GM13976 (cell line): Measurements from ENCODE around the gene AGAP1.

Source experiments
- DNase-seq: peaks from one replicate; pipeline ENCODE4 v3.0.0; 2012; ENCODE audit warnings: low spot score
- CTCF ChIP-seq: IDR thresholded peaks from 2 replicates; pipeline ENCODE4 v1.5.1; 2012; ENCODE audit warnings: borderline replicate concordance, mild to moderate bottlenecking; ENCODE audit not compliant: insufficient read depth; ENCODE audit errors: extremely low read depth, missing control alignments, control extremely low read depth
- in situ Hi-C: fragments of 300-500 bp; cut with MboI; formaldehyde crosslinking; loops from one replicate; pipeline ENCODE4 v1.12.0; 2022; ENCODE audit warnings: low sequenced_read_pairs, mixed read lengths, inconsistent platforms; ENCODE audit not compliant: unreplicated experiment

Gene AGAP1

GRCh38 chr2:236065314-236066160, 571.7 kb downstream of the AGAP1 start:
- in situ Hi-C loops, result no loop called here
- TF ChIP-seq CTCF, result no peak
- DNase-seq, result no peak

GRCh38 chr2:236070236-236070635, 576.4 kb downstream of the AGAP1 start:
- TF ChIP-seq CTCF, result no peak
- in situ Hi-C loops, result no loop called here
- DNase-seq, result no peak

- DNase-seq, result no peak
- in situ Hi-C loops, result no loop called here
- no peak for TF ChIP-seq CTCF
These were observed 579.4 kb downstream of the AGAP1 start for GRCh38 chr2:236073246-236073645.

- in situ Hi-C loops, result no loop called here
- TF ChIP-seq CTCF, result no peak
- DNase-seq, result no peak
These were observed 580.2 kb downstream of the AGAP1 start for GRCh38 chr2:236073867-236074655.

GRCh38 chr2:236075802-236076201, 582.0 kb downstream of the AGAP1 start:
- in situ Hi-C loops, result no loop called here
- DNase-seq, result no peak
- TF ChIP-seq CTCF, result no peak

GRCh38 chr2:236078297-236079255, 584.7 kb downstream of the AGAP1 start:
- no peak for TF ChIP-seq CTCF
- in situ Hi-C loops, result no loop called here
- no peak for DNase-seq
